Loucy (cell line): ENCODE results near the gene TUBB6.

Experiments
- EZH2phosphoT487 ChIP-seq: fragments of 200-600 bp; IDR thresholded peaks from 2 replicates; pipeline ENCODE4 v1.6.1; 2018; ENCODE audit warnings: antibody characterized with exemption, mild to moderate bottlenecking, moderate library complexity, borderline replicate concordance
- TF ChIP-seq, protein P1 (sequence below): fragments of 200-600 bp; sonication (generic); conservative IDR thresholded peaks from 2 replicates; pipeline ENCODE4 v1.5.1; 2014; ENCODE audit warnings: mild to moderate bottlenecking, antibody characterized with exemption, low read length

DNA sequence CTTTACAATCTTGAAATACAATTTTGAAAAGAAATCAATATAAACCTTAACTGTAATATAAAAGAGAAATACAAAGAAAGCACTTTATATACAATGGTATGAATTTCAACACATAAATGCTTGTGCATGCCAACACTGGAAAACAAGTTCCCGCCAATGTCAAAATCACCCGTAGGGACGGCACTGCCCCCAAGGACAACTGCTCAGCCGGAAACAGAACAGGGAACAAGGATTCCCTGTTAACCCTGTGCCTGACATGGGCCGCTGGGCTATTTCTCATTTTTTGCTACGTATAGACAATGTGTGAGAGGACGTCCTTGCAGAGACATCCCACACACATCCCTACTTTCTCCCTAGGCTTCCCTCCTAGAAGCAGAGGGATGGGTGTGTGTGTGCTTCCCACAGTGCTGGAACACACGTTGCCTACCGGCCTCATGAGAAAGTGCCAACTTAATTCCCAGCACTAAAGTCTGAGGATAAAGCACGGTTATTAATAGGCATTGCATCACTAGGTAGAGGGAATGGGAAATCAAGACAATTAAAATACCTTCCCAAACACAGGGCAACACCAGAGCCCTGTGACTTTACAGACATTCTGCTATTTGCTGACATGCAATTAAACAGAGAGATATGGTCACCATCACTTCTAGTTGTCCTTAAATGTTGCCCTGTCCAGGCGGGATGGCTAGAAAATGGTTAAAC lies 54.6 kb downstream of the TUBB6 start:
- TF ChIP-seq EZH2phosphoT487 = no peak
- TF ChIP-seq, protein P1, sequence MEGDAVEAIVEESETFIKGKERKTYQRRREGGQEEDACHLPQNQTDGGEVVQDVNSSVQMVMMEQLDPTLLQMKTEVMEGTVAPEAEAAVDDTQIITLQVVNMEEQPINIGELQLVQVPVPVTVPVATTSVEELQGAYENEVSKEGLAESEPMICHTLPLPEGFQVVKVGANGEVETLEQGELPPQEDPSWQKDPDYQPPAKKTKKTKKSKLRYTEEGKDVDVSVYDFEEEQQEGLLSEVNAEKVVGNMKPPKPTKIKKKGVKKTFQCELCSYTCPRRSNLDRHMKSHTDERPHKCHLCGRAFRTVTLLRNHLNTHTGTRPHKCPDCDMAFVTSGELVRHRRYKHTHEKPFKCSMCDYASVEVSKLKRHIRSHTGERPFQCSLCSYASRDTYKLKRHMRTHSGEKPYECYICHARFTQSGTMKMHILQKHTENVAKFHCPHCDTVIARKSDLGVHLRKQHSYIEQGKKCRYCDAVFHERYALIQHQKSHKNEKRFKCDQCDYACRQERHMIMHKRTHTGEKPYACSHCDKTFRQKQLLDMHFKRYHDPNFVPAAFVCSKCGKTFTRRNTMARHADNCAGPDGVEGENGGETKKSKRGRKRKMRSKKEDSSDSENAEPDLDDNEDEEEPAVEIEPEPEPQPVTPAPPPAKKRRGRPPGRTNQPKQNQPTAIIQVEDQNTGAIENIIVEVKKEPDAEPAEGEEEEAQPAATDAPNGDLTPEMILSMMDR = no peak
